Stomach smooth muscle (tissue), 2 donors: ENCODE results near the gene EQTN.

Source experiments
- H3K27ac ChIP-seq: one replicate; pipeline ENCODE4 v1.7.0; 2013; ENCODE audit warnings: mild to moderate bottlenecking, low read length, inconsistent platforms
- H3K27me3 ChIP-seq, 2 donors: one replicate each; pipeline ENCODE4 v1.7.0; 2013; ENCODE audit warnings: low read length in 2 of 2; ENCODE audit not compliant: insufficient read depth in 2 of 2, control insufficient read depth in 1 of 2
- H3K36me3 ChIP-seq, 2 donors: one replicate each; pipeline ENCODE4 v1.7.0; 2013; ENCODE audit warnings: low read length in 2 of 2; ENCODE audit not compliant: control insufficient read depth in 2 of 2, insufficient read depth in 2 of 2
- H3K4me1 ChIP-seq: one replicate; pipeline ENCODE4 v1.7.0; 2013; ENCODE audit warnings: low read length; ENCODE audit not compliant: control insufficient read depth, insufficient read depth
- H3K4me3 ChIP-seq, 2 donors: one replicate each; pipeline ENCODE4 v1.7.0; 2013; ENCODE audit warnings: low read length in 2 of 2
- H3K9ac ChIP-seq, 2 donors: one replicate each; pipeline ENCODE4 v1.7.0; 2013; ENCODE audit warnings: low read length in 2 of 2, mild to moderate bottlenecking in 1 of 2
- H3K9me3 ChIP-seq, 2 donors: one replicate each; pipeline ENCODE4 v1.7.0; 2013; ENCODE audit warnings: low read length in 2 of 2; ENCODE audit not compliant: control insufficient read depth in 2 of 2
- donor health status: healthy.
- donor health status: Pancreatic carcinoma.

EQTN gene

GRCh38 chr9:27293996-27294395 lies 3.0 kb downstream of the EQTN start:
- no peak overlapping the region for H3K9ac ChIP-seq
- no peaks in the 10 kb centered on the region for H3K4me1 ChIP-seq
- H3K4me3 ChIP-seq = no peak overlapping the region
- no peaks in the 10 kb centered on the region for H3K27me3 ChIP-seq
- H3K9me3 ChIP-seq = no peaks in the 10 kb centered on the region
- H3K36me3 ChIP-seq = no peaks in the 10 kb centered on the region
- H3K27ac ChIP-seq = no peak overlapping the region

GRCh38 chr9:27292659-27293405 lies 4.1 kb downstream of the EQTN start:
- no peaks in the 10 kb centered on the region for H3K4me1 ChIP-seq
- no peak overlapping the region for H3K9ac ChIP-seq
- H3K4me3 ChIP-seq = no peak overlapping the region
- H3K27me3 ChIP-seq = no peaks in the 10 kb centered on the region
- H3K36me3 ChIP-seq = no peaks in the 10 kb centered on the region
- no peak overlapping the region for H3K27ac ChIP-seq
- H3K9me3 ChIP-seq = no peaks in the 10 kb centered on the region

- no peaks in the 10 kb centered on the region for H3K9me3 ChIP-seq
- no peaks in the 10 kb centered on the region for H3K27me3 ChIP-seq
- no peak overlapping the region for H3K9ac ChIP-seq
- no peaks in the 10 kb centered on the region for H3K36me3 ChIP-seq
- no peak overlapping the region for H3K4me3 ChIP-seq
- H3K4me1 ChIP-seq = no peaks in the 10 kb centered on the region
- H3K27ac ChIP-seq = no peak overlapping the region
Measured at GRCh38 chr9:27291292-27291691, 5.7 kb downstream of the EQTN start.

- no peak overlapping the region for H3K4me3 ChIP-seq
- H3K27ac ChIP-seq = no peak overlapping the region
- no peaks in the 10 kb centered on the region for H3K4me1 ChIP-seq
- H3K27me3 ChIP-seq = no peaks in the 10 kb centered on the region
- no peaks in the 10 kb centered on the region for H3K36me3 ChIP-seq
- no peak overlapping the region for H3K9ac ChIP-seq
- H3K9me3 ChIP-seq = no peaks in the 10 kb centered on the region
Measured at GRCh38 chr9:27282269-27282668, 14.7 kb downstream of the EQTN start.

- no peaks in the 10 kb centered on the region for H3K9me3 ChIP-seq
- no peaks in the 10 kb centered on the region for H3K27me3 ChIP-seq
- no peak overlapping the region for H3K27ac ChIP-seq
- H3K36me3 ChIP-seq = no peaks in the 10 kb centered on the region
- H3K4me1 ChIP-seq = no peaks in the 10 kb centered on the region
- no peak overlapping the region for H3K9ac ChIP-seq
- H3K4me3 ChIP-seq = no peak overlapping the region
Measured at GRCh38 chr9:27280860-27281259, 16.1 kb downstream of the EQTN start.

- Histone ChIP-seq H3K9me3 (no peaks in the 10 kb centered on the region), H3K27ac (no peak overlapping the region), H3K9ac (no peak overlapping the region), H3K36me3 (no peaks in the 10 kb centered on the region), H3K27me3 (no peaks in the 10 kb centered on the region), H3K4me3 (no peak overlapping the region), H3K4me1 (no peaks in the 10 kb centered on the region)
Measured at GRCh38 chr9:27280249-27280648, 16.7 kb downstream of the EQTN start.

GRCh38 chr9:27279611-27280010 lies 17.3 kb downstream of the EQTN start:
- Histone ChIP-seq H3K36me3 (no peaks in the 10 kb centered on the region), H3K27me3 (no peaks in the 10 kb centered on the region), H3K9ac (no peak overlapping the region), H3K4me1 (no peaks in the 10 kb centered on the region), H3K27ac (no peak overlapping the region), H3K9me3 (no peaks in the 10 kb centered on the region), H3K4me3 (no peak overlapping the region)

GRCh38 chr9:27278374-27278773 lies 18.6 kb downstream of the EQTN start:
- Histone ChIP-seq H3K4me1 (no peaks in the 10 kb centered on the region), H3K27ac (no peak overlapping the region), H3K9me3 (no peaks in the 10 kb centered on the region), H3K27me3 (no peaks in the 10 kb centered on the region), H3K4me3 (no peak overlapping the region), H3K36me3 (no peaks in the 10 kb centered on the region), H3K9ac (no peak overlapping the region)

GRCh38 chr9:27276193-27277030 lies 20.5 kb downstream of the EQTN start:
- Histone ChIP-seq H3K4me3 (peak overlapping the region; percentile 16 to 45), H3K9ac (no peak overlapping the region), H3K27me3 (no peaks in the 10 kb centered on the region), H3K4me1 (no peaks in the 10 kb centered on the region), H3K9me3 (no peaks in the 10 kb centered on the region), H3K36me3 (no peaks in the 10 kb centered on the region), H3K27ac (no peak overlapping the region)

- Histone ChIP-seq H3K36me3 (no peaks in the 10 kb centered on the region), H3K9me3 (no peaks in the 10 kb centered on the region), H3K27ac (no peak overlapping the region), H3K27me3 (no peaks in the 10 kb centered on the region), H3K4me1 (no peaks in the 10 kb centered on the region), H3K9ac (no peak overlapping the region), H3K4me3 (no peak overlapping the region)
Measured at GRCh38 chr9:27273186-27273585, 23.8 kb downstream of the EQTN start.

- Histone ChIP-seq H3K4me3 (no peak overlapping the region), H3K36me3 (no peaks in the 10 kb centered on the region), H3K27me3 (no peaks in the 10 kb centered on the region), H3K4me1 (no peaks in the 10 kb centered on the region), H3K9me3 (no peaks in the 10 kb centered on the region), H3K27ac (no peak overlapping the region), H3K9ac (no peak overlapping the region)
Measured at GRCh38 chr9:27272103-27272502, 24.8 kb downstream of the EQTN start.
